ENCODE measurements around the gene NGRN.

- no peak for TF ChIP-seq GATA2 (CRISPR knock-in tag; IDR thresholded peaks at IDR 0.05)
- TF ChIP-seq CTCF (IDR thresholded peaks at IDR 0.05) = no peak
- no peak for TF ChIP-seq FOXM1 (IDR thresholded peaks at IDR 0.05; ENCODE audit: low read depth)
- TF ChIP-seq POLR2AphosphoS5 (IDR thresholded peaks at IDR 0.05; ENCODE audit: low read depth, low read length) = no peak
- no peak for TF ChIP-seq USF2 (IDR thresholded peaks at IDR 0.05; ENCODE audit: borderline replicate concordance, low read depth, low read length)
- no peak for TF ChIP-seq SIN3A (IDR thresholded peaks at IDR 0.05; ENCODE audit: borderline replicate concordance, low read depth, low read length)
These were observed 2.9 kb downstream of the NGRN start for GRCh38 chr15:90268415-90268814.
